NCI-H226 (cell line): Measurements from ENCODE around the gene FAM53C.
"Not testable (repeated sequence)": the region's sequence is repeated elsewhere in the genome, so short reads cannot be mapped to it uniquely, and the experiment has no call there.

ENCODE experiments used
- DNase-seq: peaks from one replicate; pipeline ENCODE4 v3.0.0-alpha.2; 2015

Gene FAM53C

DNA sequence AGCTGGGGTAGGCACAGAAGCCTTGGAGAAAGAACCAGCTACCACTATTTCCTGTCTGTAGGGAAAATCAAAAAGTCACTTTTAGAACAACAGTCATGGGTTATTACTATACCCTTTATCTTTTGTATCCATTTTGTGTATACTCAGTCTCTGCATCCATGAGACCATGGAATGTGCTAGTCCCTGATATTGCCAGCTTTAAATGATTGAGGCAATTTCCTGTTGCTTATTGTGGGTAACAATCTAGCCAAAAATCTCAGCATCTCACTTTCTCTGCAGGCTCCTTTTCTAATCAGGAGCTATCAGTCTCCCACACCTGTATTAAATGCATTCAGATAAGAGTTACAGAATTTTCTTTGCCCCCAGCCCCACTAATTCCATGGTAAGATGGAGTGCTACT is 13.5 kb downstream of the FAM53C start:
- DNase-seq: peak; percentile 37

DNA sequence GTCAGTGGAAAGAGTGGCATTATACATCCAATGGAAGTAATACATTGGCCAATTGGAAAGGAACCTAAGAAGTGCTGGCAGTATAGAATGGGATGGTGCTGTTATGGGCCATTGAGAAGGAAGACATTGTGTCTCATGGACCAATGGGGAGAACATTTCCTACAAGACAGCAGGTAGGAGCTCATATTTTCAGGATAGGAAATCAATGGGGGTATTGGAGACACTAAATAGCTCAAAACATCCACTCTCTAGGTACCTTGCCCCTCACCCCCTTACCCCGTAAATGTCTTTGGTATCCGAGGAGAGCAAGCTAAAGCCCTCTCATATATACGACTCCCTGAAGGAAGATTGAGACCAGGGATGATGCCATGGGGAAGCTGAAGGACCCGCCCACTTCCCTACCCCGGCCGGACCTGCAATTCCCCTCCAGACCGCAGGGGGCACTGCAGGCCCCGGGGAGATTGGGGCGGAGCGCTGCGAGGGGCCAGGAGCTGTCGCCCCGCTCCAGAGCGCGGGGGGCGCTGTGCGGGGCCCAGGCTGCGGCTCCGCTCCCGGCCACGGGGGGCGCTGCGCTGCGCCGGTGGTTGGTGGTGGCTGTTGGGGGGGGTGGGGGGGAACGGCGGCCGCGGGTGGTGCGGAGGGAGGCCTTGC is 14.1 kb downstream of the FAM53C start, which contains the start of gene KDM3B:
KDM3B (plus strand) TSS at position 615 of the 651 bp plus-strand sequence. CDS start 111 bp downstream, outside the sequence.
- peak; percentile 71 for DNase-seq

DNA sequence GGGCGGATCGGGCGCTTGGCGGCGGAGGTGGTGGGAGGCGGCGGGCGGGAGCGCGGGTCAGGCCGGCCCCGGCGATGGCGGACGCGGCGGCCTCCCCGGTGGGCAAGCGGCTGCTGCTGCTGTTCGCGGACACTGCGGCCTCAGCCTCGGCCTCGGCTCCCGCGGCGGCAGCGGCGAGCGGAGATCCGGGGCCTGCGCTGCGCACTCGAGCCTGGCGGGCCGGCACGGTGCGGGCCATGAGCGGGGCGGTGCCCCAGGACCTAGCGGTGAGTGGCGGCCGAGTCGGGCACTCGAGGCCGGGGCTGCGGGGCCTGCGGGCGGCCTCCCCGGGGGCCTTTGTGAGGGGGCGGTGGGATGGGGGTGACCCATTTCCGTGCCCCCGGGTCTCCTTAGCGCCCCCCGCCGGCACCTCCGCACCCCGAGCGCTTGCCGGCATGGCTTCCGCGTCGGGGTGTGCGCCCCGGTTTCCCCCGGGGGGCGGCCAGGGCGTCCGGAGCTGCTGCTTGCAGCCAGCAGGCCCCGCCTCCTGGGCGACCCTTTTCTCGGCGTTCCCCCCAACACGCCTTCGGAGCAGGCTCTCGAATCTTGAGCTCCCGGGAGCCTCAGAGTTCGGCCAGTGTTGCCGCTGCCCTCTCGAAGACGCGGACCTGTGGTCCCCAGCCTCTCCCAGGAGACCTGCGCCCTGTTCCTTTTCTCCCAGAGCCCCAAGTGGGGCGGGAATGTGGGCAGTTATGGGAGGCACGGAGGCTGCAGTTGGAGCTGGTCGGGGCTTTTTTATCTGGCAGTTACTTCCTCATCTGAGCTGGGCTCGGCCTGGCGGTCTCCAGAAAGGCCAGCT is 14.9 kb downstream of the FAM53C start:
- peak; percentile 33 for DNase-seq

DNA sequence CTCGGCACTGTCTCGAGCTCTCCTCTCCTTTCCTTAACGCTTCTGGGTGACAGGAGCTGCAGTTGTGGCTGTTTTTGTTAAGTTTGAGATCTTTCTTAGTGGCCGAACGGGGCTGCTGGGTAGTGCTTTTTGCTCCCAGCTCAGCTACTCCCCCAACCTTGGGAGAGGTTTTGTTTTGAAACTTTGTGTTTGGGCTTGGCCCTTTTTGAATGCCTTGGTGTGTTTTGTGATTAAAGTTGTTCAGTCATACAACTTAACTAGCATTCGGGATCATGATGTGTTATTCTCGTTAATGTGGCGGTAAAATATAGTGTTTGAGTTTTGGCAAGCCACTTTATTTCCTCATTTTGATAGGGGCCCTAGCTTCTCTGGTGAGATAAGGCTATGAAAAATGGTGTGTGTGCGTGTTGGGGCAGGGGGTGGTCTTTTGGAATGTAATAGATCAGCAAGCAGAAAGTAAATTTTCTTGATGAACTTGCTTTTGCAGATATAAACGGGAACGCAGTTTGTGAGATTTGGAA is 15.6 kb downstream of the FAM53C start:
- DNase-seq: no peak

DNA sequence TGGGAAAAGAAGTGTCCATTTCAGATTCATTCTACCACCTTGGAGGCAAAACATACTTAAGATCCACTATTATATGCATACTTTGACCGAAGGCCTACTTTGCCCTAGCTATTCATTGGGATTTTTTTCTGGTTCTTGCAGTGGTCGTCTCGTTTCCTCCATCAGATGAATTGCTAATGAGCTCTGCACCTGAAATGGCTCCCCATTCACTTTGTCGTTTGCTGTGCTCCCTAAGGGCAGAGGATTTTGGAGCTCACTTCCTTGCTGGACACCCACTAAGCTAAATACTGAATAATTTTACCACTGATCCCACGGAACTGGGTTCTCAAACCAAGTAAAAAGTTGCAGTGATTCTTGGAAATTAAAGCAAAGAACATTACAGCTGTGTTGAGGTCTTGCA is 16.3 kb downstream of the FAM53C start:
- DNase-seq: no peak

DNA sequence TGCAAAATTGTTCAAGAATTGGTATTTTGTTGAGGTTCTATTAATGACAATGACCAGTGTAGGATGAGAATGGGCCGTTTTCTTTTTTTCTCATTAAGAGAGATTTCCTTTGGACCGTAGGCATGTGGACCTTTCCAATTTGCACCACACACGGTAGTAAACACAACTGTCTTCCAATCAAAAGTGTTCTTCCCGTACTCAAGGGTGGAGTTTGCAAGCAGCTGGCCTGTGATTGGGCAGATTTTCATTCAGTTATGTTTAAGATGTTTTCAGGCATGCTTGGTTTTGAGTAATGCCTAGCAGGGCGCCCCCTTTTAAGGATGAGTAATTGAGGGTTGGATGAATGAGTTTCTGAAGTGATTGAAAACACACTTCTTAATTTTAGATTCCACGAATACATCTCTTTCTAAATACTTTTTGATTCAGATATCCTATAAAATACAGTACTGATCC is 16.9 kb downstream of the FAM53C start:
- peak; percentile 85 for DNase-seq

DNA sequence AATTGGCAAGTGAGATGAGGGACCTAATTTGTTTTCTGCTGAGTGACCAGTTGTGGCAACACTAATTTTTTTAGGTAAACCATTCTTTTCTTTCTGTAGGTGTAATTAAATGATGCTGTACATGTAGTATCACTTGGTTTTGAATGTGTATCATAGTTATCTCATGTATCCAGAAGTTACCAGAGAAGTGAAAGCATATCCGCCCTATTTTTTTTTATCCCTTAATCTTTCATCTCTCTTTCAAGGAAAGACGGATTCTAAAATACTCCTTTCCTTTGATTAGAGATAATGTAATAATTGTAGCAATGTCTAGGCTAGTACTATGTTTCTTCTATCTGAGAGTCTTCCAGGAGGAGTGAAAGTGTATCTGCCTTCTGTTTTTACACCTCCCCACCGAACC is 21.6 kb downstream of the FAM53C start:
- DNase-seq: no peak

DNA sequence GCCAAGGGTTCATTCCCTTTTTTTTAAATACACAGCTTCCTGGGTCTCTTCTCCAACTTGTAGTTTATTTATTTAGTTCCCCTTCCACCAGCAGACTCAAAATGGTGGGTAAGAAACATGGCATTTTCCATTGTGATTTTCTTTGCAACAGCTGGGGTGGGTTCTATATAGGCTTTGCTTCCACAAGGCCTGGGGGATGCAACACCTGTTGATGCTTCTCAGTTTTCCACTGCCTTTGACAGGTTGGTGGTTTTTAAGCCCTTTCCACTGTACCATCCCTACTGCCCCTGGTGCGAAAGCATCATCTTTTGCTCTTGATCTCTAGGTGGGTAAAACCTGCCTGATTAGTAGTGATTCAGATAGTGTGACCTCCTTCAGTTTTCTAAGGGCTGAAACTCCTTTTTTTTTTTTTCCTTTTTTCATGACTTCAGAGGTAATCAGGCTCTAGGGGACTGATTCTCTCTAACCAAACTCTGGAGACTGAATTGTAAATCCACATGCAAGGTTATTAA is 22.9 kb downstream of the FAM53C start:
- DNase-seq: no peak

DNA sequence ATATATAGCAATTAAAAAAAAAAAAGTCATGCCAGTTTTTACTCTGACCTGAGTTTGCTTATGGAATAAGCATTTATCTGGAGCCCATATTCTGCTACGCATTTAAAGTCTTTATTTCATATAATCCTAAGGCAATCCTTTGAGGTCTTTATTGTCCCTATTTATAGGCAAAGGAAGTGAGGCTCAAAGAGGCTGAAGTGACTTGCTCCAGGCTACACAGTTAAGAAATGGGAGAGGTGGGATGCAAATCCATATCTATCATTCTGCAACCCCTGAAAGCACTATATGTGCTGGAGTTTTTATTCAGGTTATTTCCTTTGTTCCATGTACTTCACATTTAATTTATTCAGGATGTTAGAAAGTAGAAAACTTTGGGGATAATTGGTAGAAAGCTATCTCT is 26.5 kb downstream of the FAM53C start:
- no peak for DNase-seq

DNA sequence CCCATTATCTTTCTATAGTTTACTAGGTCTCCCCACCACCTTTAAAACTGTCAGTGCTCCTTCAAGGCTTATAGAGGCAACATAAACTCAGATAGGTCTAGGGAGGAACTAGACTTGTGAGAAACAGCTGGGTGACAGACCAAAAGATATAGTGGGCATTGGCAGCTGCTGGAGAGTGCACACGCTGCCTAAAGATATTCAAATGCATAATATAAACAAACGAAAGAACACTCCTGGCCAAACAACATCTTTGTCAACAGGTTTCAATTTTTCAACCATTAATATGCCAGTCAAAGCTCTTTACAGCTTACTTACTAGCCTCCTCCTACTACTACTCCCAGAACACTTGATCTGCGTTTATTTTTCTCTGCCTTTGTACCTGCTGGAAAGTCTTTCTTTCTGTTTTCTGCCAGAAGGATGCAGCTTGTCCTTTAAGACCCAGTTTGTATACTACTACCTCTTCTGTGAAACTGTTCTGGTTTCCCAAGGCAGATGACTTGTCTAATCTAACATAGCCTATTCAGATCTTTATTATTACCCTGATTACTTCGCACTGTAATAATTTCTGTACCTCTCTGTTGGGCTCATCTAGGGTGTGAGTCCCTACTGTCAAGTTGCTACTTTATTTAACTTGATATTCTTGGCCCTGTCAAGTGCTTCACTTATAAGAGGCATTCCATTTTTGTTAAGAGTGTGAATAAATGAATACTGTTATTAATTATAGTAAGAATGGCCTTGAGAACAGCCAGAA is 28.7 kb downstream of the FAM53C start:
- no peak for DNase-seq

DNA sequence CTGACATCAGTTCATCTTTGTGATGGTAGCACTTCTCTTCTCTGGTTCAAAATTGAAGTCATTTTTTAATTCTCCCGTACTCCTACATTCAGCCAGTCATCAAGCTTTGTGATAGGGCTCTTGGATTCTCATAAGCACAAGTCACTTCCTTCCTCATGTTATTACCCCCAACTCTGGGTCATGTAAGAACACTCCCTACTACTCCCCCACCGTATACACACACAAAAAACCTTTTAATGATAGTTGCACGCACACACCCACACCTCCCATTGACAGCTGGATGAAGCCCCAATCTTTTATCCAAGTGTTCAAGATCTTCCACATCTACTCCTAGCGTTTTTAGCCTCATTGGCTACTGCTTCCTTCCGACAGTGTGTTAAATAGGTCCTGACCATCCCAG is 31.2 kb downstream of the FAM53C start:
- DNase-seq: no peak

DNA sequence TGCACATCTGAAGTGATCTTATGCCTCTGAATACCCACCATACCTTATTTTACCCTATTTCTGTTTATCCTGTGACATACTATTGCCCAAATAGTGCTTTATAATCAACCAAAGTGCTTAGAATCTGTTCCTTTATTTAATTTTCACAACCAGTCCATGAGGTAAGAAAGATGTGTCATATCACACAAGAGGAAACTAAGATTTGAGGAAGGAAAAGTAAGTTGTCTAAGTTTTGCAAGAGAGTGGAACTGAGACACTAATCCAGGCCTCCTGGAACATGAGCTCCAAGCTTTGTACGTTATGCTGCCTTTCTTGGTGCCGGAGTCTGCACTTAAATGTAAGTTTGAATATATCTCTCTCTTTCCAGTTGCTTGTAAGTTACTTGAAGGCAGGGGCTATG is 31.6 kb downstream of the FAM53C start:
- DNase-seq: no peak

DNA sequence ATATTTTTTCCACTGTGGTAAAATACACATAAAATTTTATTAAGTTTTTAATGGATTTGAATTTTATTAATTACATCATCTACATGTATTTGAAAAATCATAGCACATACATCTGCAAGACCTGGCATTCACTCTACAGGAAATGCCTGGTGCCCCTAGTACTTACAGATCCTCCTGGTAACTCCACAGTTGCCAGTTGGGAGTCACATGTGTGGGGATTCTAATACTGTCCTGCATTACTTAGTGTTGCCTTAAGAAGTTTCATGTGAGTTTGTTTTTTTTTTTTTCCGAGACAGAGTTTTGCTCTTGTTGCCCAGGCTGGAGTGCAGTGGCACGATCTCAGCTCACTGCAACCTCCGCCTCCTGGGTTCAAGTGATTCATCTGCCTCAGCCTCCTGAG is 32.5 kb downstream of the FAM53C start:
- peak; percentile 6 for DNase-seq

DNA sequence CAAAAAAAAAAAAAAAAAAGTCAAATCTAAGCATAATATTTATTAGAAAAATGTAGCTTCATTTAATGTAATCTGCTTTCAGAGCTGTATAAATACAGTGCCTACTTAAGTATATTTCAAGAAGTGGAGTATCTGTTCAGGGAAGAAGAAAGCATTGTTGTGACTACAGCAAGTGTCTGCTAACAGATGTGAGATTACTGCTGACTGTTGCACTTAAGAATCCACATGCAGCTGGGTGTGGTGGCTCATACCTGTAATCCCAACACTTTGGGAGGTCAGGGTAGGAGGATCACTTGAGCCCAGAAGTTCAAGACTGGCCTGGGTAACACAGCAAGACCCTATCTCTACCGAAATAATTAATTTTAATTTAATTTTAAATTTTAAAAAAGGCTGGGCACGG is 33.4 kb downstream of the FAM53C start:
- DNase-seq: no peak

DNA sequence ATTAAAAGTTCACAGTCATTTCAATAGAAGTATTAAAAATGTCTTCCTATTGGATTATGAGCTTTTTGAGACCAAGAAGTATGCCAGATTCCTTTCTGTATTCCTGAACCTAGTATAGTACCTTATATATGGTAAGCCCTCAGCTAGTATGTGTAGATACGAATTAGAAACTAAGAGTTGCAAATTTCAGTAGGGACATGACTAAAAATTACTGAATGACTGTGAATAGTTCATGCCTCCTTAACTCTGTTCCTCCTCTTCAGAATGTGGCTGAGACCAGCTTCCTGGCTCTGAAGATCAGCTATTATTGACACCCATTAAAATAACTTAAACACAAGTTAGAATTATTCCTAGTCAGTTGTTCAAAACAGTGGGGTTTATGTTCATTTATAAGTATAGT is 34.2 kb downstream of the FAM53C start:
- no peak for DNase-seq

DNA sequence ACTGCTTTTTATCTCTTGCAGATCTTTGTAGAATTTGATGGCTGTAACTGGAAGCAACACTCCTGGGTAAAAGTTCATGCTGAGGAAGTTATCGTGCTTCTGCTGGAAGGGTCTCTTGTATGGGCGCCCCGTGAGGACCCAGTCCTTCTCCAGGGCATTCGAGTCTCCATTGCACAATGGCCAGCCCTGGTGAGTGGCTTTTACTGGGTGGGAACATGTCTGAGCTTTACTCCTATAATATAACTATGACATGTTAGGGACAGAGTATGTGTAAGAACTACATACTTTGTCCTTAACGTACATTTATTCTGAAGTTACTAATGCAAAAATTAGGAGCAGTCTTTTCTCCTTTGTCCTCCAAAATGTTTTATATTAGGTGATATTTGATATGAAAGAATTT is 34.6 kb downstream of the FAM53C start:
- DNase-seq: no peak

DNA sequence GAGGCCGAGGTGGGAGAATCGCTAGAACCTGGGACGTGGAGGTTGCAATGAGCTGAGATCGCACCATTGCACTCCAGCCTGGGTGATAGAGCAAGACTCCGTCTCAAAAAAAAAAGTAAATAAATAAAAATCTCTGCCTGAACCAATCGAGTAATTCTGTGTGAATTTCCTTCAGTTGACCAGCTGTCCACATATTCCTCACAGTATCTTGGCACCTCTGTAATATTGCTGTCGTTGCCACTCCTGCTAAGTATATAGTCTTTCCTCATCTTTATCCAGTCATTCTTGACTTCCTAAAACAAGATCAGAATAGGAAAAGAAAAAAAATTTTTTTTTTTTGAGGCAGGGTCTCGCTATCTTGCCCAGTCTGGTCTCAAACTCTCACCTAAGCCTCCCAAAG is 44.3 kb downstream of the FAM53C start:
- no peak for DNase-seq

DNA sequence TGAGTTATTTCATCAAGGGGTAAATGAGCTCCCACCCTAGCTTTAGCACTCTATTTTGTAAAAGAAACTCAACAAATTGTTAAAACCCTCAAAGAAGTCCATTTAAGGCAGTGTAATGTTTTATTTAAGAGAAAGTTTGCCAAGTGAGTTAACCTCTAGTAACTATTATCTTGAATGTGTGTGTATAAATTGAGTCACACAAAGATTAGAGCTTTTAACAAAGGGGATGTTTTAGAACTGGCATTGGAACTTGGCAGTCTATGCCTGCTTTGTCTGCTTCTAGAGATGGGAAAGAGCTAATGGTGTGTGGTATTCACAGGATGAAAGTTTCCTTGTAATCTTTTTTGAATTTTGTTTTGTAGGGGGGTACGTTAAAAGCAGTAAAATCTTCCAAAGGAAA is 47.6 kb downstream of the FAM53C start:
- DNase-seq: no peak

DNA sequence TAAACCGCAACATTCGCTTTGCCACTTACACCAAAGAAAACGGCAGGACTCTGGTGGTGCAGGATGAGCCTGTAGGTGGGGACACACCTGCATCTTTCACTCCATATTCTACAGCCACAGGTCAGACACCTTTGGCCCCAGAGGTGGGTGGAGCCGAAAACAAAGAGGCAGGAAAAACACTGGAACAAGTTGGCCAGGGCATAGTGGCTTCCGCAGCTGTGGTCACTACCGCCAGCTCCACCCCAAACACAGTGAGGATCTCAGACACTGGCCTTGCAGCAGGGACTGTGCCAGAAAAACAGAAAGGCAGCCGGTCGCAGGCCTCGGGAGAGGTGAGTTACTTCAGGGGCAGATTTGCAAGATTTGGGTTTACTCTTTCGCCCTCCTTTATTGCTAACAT is 48.2 kb downstream of the FAM53C start:
- DNase-seq: no peak

DNA sequence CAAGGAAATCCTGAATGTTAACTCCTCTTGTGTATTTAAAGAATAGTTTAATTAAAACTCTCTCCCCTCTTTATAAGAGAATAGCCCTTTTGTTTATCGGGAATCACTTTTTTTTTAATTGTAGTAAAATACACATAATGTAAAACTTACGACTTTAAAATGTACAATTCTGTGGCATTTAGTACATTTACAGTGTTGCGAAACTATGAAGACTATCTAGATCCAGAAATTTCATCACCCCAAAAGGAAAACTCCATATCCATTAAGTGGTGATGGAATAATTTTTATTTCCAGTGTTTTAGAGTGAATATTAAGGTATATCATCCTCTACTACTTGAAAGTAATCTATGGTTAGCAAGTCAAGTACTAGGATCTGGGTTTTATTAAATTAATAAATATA is 51.3 kb downstream of the FAM53C start:
- DNase-seq: no peak

DNA sequence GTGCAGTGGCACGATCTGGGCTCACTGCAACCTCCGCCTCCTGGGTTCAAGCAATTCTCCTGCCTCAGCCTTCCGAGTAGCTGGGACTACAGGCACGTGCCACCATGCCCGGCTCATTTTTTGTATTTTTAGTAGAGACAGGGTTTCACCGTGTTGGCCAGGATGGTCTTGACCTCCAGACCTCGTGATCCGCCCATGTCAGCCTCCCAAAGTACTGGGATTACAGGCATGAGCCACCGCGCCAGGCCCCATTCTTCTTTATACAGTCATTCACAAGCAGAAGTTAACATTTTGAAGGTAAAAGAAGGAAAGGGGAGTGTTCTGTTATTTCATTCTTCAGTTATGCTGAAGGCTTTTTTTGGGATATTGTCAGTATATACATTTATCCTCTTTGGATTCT is 51.8 kb downstream of the FAM53C start:
- not testable (repeated sequence) for DNase-seq

DNA sequence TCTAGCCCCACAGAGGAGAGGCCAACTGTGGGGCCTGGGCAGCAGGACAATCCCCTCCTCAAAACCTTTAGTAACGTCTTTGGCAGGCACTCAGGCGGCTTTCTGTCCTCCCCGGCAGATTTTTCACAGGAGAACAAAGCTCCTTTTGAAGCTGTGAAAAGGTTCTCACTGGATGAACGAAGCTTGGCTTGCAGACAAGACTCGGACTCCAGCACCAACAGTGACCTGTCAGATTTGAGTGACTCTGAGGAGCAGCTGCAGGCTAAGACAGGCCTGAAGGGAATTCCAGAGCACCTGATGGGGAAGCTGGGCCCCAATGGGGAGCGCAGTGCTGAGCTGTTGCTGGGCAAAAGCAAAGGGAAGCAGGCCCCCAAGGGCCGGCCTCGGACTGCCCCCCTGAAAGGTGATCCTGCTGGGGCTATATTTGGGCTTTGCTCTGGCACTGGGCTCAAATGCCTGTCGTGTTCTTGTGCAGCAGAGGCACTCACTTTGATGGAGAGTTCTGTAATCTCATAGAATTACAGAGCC is 53.9 kb downstream of the FAM53C start:
- no peak for DNase-seq
